HEK293 (cell line): ENCODE results near the gene ZBED4.

ENCODE experiments used
- CTCF ChIA-PET: fragments of 350-600 bp; formaldehyde crosslinking; extraction: SDS; loops from one replicate; lab custom pipeline; 2021; ENCODE audit warnings: antibody characterized with exemption; lab: Yijun Ruan, JAX
- POLR2A ChIA-PET: fragments of 300-600 bp; formaldehyde crosslinking; extraction: SDS; loops from one replicate; lab custom pipeline; 2020; ENCODE audit warnings: antibody characterized with exemption, inconsistent platforms; lab: Yijun Ruan, JAX
- H3K27ac ChIP-seq: fragments of 200-500 bp; sonication (Bioruptor generic); 2 replicates; pipeline ENCODE4 v1.5.1; 2014; ENCODE audit warnings: low read depth, low read length, control low read depth, inconsistent platforms; ENCODE audit errors: extremely low read depth
- H3K36me3 ChIP-seq, 2 experiments: fragments of 200-500 bp in 1 of 2; sonication (Bioruptor generic) in 1 of 2; 1 replicate in 1 of 2; 2 replicates in 1 of 2; pipeline ENCODE4 v1.5.1; 2014 to 2017; ENCODE audit warnings: inconsistent platforms in 2 of 2, low read length in 2 of 2; ENCODE audit not compliant: control insufficient read depth in 2 of 2, insufficient read depth in 1 of 2
- H3K4me1 ChIP-seq: fragments of 200-500 bp; sonication (Bioruptor generic); 2 replicates; pipeline ENCODE4 v1.5.1; 2014; ENCODE audit warnings: mild to moderate bottlenecking, low read length, inconsistent platforms; ENCODE audit not compliant: control insufficient read depth, insufficient read depth
- H3K4me3 ChIP-seq: 2 replicates; pipeline ENCODE4 v1.5.1; 2011; ENCODE audit warnings: low read depth, mild to moderate bottlenecking, control low read depth, low read length, moderate library complexity
- H3K9me3 ChIP-seq: fragments of 200-500 bp; sonication (Bioruptor generic); 2 replicates; pipeline ENCODE4 v1.5.1; 2014; ENCODE audit warnings: low read depth, low read length, inconsistent platforms; ENCODE audit not compliant: control insufficient read depth, insufficient read depth
- BCL6B ChIP-seq: fragments of 450-650 bp; formaldehyde crosslinking; IDR thresholded peaks from 2 replicates; pipeline ENCODE4 v1.5.1; 2017; ENCODE audit warnings: missing biosample characterization, missing genetic modification characterization
- CTCF ChIP-seq: fragments of 450-650 bp; formaldehyde crosslinking; IDR thresholded peaks from 2 replicates; pipeline ENCODE4 v1.5.1; 2016; ENCODE audit warnings: missing biosample characterization, missing genetic modification characterization
- HOXD13 ChIP-seq: sonication (generic); formaldehyde crosslinking; IDR thresholded peaks from 2 replicates; pipeline ENCODE4 v1.8.0; 2022; ENCODE audit warnings: missing genetic modification reagents, borderline replicate concordance
- KLF10 ChIP-seq: fragments of 450-650 bp; IDR thresholded peaks from 2 replicates; pipeline ENCODE4 v1.5.1; 2018; ENCODE audit warnings: missing biosample characterization, mild to moderate bottlenecking, missing genetic modification characterization
- PATZ1 ChIP-seq: fragments of 450-650 bp; formaldehyde crosslinking; IDR thresholded peaks from 2 replicates; pipeline ENCODE4 v1.5.1; 2016; ENCODE audit warnings: missing biosample characterization, missing genetic modification characterization
- WT1 ChIP-seq: fragments of 450-650 bp; formaldehyde crosslinking; IDR thresholded peaks from 2 replicates; pipeline ENCODE4 v1.5.1; 2016; ENCODE audit warnings: missing biosample characterization, missing genetic modification characterization
- YY1 ChIP-seq: fragments of 450-650 bp; formaldehyde crosslinking; IDR thresholded peaks from 2 replicates; pipeline ENCODE4 v1.5.1; 2018; ENCODE audit warnings: missing biosample characterization, missing genetic modification characterization
- ZBTB17 ChIP-seq: fragments of 450-650 bp; formaldehyde crosslinking; IDR thresholded peaks from 2 replicates; pipeline ENCODE4 v1.5.1; 2016; ENCODE audit warnings: missing biosample characterization, missing genetic modification characterization
- ZNF10 ChIP-seq: fragments of 450-650 bp; formaldehyde crosslinking; IDR thresholded peaks from 2 replicates; pipeline ENCODE4 v1.5.1; 2017; ENCODE audit warnings: missing biosample characterization, missing genetic modification characterization
- ZNF19 ChIP-seq: fragments of 450-650 bp; formaldehyde crosslinking; IDR thresholded peaks from 2 replicates; pipeline ENCODE4; 2016; ENCODE audit warnings: missing biosample characterization, missing genetic modification characterization, low read depth
- ZNF239 ChIP-seq: fragments of 450-650 bp; formaldehyde crosslinking; IDR thresholded peaks from 2 replicates; pipeline ENCODE4 v1.5.1; 2016; ENCODE audit warnings: missing biosample characterization, missing genetic modification characterization
- ZNF391 ChIP-seq: fragments of 450-650 bp; formaldehyde crosslinking; IDR thresholded peaks from 2 replicates; pipeline ENCODE4 v1.5.1; 2016; ENCODE audit warnings: low read depth, missing biosample characterization, missing genetic modification characterization, borderline replicate concordance
- ZNF639 ChIP-seq: fragments of 450-650 bp; formaldehyde crosslinking; IDR thresholded peaks from 2 replicates; pipeline ENCODE4 v1.5.1; 2016; ENCODE audit warnings: missing biosample characterization, missing genetic modification characterization
- ZNF843 ChIP-seq: fragments of 450-650 bp; formaldehyde crosslinking; IDR thresholded peaks from 2 replicates; pipeline ENCODE4 v1.5.1; 2016; ENCODE audit warnings: missing biosample characterization, missing genetic modification characterization
- TF ChIP-seq, protein P1 (sequence below): fragments of 450-650 bp; formaldehyde crosslinking; IDR thresholded peaks from 2 replicates; pipeline ENCODE4 v1.5.1; 2016; ENCODE audit warnings: missing biosample characterization, missing genetic modification characterization
- TF ChIP-seq, protein P2 (sequence below): fragments of 450-650 bp; formaldehyde crosslinking; IDR thresholded peaks from 2 replicates; pipeline ENCODE4 v1.5.1; 2016; ENCODE audit warnings: missing biosample characterization, missing genetic modification characterization

Gene ZBED4

GRCh38 chr22:49863931-49864330 is 10.3 kb downstream of the ZBED4 start:
- TF ChIP-seq ZBTB17 (tag by site-specific recombination) = no peak
- no peak for TF ChIP-seq KLF10 (tag by site-specific recombination)
- no peak for TF ChIP-seq PATZ1 (tag by site-specific recombination)
- no peak for TF ChIP-seq ZNF843 (tag by site-specific recombination)
- no peak for TF ChIP-seq HOXD13 (CRISPR knock-in tag)
- TF ChIP-seq, protein P1, sequence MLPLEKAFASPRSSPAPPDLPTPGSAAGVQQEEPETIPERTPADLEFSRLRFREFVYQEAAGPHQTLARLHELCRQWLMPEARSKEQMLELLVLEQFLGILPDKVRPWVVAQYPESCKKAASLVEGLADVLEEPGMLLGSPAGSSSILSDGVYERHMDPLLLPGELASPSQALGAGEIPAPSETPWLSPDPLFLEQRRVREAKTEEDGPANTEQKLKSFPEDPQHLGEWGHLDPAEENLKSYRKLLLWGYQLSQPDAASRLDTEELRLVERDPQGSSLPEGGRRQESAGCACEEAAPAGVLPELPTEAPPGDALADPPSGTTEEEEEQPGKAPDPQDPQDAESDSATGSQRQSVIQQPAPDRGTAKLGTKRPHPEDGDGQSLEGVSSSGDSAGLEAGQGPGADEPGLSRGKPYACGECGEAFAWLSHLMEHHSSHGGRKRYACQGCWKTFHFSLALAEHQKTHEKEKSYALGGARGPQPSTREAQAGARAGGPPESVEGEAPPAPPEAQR (tag by site-specific recombination) = no peak
- no peak for TF ChIP-seq ZNF639
- no peak for TF ChIP-seq BCL6B (tag by site-specific recombination)
- no peak for TF ChIP-seq YY1 (tag by site-specific recombination)
- POLR2A ChIA-PET = no interaction called here
- no peak overlapping the region for H3K27ac ChIP-seq
- no peak overlapping the region for H3K4me3 ChIP-seq
- H3K36me3 ChIP-seq = peaks cover 5 to 15% of the 10 kb centered on the region in 2 experiments; a peak in 2 of 3 replicates
- no peaks in the 10 kb centered on the region for H3K4me1 ChIP-seq
- peaks cover 2% of the 10 kb centered on the region; the same call in 1 of the 2 replicates for H3K9me3 ChIP-seq
- CTCF ChIA-PET = interaction anchor here (1.2 kb wide), 1 partner anchor 9 kb away, joined by 3 read pairs; no protein-coding TSS in a partner anchor

DNA sequence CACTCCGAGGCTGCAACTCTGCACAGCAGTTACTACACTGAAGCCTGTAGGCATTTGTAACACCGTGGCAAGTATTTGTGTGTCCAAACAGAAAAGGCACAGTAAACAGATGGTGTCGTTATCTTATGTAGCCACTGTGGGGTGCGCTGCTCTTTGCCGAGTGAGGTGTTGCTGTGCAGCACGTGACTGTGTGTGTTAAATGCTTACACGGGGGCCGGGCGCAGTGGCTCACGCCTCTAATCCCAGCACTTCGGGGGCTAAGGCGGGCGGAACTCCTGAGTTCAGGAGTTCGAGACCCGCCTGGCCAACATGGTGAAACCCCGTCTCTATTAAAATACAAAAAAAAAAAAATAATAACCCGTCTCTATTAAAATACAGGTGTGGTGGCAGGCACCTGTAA is 11.5 kb downstream of the ZBED4 start:
- ChIA-PET POLR2A (no interaction called here), CTCF (no interaction called here)
- H3K36me3 ChIP-seq = peaks cover 5 to 20% of the 10 kb centered on the region in 2 experiments; a peak in 2 of 3 replicates
- H3K4me1 ChIP-seq = no peaks in the 10 kb centered on the region
- H3K4me3 ChIP-seq = no peak overlapping the region
- peaks cover 2% of the 10 kb centered on the region; the same call in 1 of the 2 replicates for H3K9me3 ChIP-seq
- H3K27ac ChIP-seq = no peak overlapping the region
- no peak for TF ChIP-seq ZNF391 (tag by site-specific recombination)
- no peak for TF ChIP-seq ZNF19 (tag by site-specific recombination)
- no peak for TF ChIP-seq CTCF (tag by site-specific recombination)
- TF ChIP-seq, protein P2, sequence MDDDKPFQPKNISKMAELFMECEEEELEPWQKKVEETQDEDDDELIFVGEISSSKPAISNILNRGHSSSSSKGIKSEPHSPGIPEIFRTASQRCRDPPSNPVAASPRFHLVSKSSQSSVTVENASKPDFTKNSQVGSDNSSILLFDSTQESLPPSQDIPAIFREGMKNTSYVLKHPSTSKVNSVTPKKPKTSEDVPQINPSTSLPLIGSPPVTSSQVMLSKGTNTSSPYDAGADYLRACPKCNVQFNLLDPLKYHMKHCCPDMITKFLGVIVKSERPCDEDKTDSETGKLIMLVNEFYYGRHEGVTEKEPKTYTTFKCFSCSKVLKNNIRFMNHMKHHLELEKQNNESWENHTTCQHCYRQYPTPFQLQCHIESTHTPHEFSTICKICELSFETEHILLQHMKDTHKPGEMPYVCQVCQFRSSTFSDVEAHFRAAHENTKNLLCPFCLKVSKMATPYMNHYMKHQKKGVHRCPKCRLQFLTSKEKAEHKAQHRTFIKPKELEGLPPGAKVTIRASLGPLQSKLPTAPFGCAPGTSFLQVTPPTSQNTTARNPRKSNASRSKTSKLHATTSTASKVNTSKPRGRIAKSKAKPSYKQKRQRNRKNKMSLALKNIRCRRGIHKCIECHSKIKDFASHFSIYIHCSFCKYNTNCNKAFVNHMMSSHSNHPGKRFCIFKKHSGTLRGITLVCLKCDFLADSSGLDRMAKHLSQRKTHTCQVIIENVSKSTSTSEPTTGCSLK (tag by site-specific recombination) = no peak
- TF ChIP-seq ZNF10 (tag by site-specific recombination) = no peak
- TF ChIP-seq WT1 (tag by site-specific recombination) = no peak
- TF ChIP-seq ZNF239 (tag by site-specific recombination) = no peak
